Occipital lobe (tissue), 2 donors: Measurements from ENCODE around the gene AHI1. TPM values are rescaled to one million over a fixed set of nuclear protein-coding genes. Genes with fewer than 3 reads are reported as not detected.

Experiments
- DNase-seq: peaks from one replicate; lab custom pipeline; 2025; lab: John Stamatoyannopoulos, UW
- total RNA-seq: library from RNA; depleted of rRNA; stranded (reverse); fragments of >200 nt; gene quantifications from one replicate; pipeline ENCODE4 v1.2.3, GENCODE V29; 2014

Gene AHI1
- total RNA-seq, 1 donor from 2014 or later = 40.6 TPM

DNA sequence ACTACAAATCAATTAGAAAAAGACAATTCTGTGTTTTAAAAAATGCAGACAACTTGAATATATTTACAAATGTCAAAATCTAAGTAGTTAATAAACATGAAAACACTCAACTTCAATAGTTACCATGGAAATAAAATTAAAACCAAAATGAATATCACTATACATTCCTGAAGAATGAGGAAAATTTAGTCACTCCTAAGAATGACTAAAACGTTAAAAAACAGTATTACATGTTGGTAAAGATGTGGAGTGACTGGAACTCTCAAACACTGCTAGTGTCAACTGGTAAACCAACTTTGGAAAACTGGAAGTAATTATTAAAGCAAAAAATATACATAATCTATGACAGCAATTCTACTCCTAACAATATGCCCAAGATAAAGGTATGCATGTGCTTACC, 36.3 kb downstream of the AHI1 start:
- DNase-seq = no peak

DNA sequence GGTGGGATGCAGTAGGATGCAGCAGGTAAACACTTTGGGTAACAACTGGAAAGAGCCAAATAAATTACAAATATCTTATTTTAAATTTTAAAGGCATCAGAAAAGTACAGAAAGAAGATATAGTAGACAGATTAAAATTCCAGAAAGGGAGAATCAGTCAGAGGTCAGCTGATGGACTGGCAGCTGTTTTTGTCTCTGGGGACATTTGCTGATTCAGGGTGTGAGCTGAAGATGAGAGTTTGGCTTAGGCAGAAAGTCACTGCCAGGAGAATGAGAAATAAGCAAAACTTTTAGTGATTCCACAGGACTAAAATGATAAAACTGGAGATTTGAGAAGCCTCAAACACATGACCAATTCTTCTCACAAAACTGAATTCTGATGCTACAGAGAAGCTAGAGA, 39.5 kb downstream of the AHI1 start:
- no peak for DNase-seq

DNA sequence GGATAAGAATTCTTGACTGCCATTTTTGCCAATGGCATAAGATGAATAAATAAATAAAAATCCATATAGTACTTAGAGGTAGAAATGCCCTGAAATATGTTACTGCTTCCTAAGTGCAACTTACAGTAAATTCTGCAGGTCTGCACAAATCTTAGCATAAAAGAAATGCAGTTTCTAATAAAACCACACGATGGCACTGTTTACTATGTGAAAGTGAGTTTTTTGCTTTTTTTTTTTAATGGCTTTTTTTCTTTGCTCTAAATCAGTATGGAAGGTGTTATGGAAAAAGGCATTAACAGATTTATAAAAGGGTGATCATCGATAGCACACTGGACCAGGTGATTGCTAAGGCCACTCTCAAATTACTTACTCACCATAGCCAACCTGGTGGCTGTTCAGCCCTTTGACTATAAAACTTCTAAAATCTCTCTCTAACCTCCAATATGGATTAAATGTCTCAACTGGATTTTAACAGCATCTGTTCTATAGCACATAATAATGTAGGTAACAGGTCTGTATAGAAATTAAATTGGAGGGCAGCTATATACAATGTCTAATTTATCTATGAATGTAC, 45.8 kb downstream of the AHI1 start:
- DNase-seq = no peak

DNA sequence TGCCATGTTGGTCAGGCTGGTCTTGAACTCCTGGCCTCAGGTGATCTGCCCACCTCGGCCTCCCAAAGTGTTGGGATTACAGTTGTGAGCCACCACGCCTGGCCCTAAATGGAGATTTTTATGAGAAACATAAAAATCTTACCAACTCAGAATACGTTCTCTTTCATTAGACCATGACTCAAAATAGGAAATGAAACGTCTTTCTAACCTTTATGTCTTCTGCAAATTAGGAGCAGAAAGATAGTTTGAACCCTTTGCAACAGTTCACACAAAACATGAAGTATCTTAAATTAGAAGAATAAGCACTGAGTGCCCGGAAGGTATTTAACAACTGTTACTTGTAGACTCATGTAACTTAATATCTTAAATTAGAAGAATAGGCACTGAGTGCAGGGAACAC, 48.3 kb downstream of the AHI1 start:
- no peak for DNase-seq

DNA sequence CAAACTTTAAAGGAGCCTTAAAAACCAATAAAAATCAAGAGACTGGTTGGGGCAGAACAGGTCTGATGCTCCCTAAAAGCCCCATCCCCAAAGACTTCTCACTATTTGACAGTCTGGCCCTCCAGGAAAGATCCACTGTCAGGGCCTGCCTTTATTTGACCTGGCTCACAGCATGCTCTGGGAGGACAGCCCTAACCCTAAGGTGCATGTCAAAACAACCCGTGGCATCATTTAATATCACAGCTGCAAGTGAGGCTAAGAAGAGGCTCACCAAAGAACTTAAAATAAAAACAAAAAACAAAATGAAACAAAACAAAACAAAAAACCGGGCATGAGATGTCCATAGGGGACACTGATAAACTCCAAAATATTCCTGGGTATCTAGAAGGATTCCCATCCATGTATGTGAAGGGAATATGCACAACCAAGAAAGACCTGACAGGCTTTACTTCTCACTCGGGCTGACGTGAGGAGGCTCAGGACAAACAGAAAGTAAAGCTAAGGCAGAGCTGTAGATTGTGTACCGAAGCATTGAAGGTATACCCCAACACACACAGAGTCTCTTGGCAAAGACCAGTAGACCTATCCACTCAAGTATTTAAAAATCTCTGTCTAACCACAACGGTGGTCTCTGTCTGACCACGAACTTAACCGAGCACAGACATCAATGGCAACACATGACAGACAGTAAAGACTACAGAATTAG, 57.3 kb downstream of the AHI1 start:
- no peak for DNase-seq

DNA sequence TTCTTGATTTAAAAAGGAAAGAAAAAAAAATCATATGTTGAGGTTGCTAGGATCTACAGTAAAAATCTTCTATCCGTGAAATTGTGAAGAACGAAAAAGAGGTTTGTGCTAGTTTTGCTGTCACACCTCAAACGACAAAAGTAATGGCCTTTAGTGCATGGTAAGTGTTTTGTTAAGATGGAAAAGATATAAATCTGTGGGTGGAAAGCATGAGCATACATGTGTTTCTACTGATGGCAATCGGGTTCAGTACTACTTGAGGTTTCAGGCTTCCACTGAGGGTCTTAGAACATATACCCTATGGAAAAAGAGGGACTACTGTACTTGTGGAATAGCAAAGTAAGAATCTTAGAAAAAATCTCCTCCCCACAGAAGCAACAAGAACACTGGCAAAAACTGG, 58.0 kb downstream of the AHI1 start:
- no peak for DNase-seq

DNA sequence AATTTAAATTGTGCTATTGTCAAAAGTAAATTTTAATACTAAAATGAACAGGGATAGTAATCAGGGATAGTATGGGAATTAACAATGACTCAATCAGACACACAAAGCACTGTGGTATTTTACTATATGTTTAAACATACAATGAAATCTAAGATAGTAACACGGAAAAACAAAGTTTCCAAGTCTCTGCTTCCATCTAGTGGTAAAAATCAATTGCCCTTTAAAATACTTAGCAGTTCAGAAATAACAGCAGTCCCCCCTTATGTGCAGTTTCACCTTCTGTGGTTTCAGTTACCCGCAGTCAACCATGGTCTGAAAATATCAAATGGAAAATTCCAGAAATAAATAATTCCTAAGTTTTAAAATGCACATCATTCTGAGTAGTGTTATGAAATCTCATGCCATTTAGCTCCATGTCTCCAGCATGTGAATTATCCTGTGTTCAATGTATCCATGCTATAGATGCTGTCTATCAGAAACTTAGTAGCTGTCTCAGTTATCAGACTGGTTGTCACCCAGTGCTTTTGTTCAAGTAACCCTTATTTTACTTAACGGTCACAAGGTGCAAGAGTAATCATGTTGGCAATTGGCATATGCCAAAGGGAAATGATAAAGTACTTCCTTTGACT, 58.5 kb downstream of the AHI1 start:
- no peak for DNase-seq

DNA sequence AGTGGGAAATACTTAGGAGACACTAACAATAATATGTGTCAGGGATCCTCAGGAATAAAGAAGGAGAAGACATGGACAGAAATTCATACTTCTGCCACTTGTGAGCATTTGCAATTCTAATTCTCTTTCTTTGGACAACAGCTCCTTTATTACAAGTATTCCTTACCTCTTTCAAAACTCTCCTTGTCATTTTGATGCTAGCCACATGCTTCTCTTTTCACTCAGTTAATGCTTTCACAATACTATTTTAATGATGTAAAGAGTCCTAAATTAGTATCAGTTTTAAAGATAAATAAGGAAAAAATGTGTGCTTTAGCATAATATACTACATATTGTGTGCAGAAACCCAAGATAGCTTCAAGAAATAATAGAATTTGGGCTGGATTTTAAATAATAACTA, 62.5 kb downstream of the AHI1 start:
- no peak for DNase-seq

DNA sequence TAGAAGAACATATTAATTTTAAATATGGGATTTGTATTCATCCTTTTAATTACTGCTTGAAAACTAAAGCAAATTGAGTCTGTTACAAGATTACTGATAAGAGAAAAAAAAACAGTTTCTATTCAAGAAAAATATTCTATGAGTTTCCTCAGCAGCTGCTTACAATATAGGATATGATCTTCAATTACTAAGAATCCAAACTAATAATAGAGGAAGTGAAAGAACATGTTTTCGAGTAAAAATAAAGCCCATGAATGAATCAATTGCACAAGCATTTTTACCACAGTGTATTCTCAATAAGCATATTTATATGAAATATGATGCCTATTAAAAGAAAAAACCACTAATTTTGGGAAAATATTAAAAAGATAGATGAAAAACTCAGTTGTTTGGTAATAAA, 63.4 kb downstream of the AHI1 start:
- no peak for DNase-seq

DNA sequence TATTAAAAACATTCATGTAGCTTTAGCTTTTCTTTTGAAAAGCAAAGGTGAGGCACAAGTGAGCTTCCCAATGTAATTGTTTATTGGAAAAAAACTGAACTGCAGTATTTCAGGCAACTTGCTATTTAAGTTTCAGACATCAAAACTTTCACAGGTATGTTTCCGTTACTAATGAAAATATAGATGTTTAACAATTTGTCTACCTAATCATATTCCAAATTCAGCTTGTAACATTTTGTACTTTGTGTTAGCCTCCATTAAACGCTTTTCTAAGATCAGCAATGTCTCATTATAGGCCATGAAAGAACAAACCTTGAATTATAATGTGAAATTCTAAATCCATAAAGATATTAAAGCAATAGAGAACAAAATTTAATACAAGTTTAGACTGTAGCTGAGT, 69.5 kb downstream of the AHI1 start:
- no peak for DNase-seq

DNA sequence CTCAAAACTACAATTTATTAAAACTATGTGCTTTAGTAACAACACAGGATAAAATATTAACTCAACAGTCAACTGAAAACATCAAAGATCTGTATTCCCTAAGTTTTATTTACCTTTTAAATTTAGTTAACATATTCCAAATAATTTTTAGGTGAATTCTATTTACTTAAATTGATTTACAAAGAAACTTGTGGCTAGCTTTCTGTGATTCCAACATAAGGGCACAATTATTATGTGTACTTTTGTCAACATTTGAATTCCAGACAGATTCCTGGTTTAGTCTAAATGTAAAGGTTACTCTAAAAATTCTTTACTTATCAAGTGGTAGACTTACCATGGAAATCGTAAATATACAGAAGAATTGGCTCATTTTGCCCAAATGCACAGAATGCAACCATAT, 70.7 kb downstream of the AHI1 start:
- no peak for DNase-seq

DNA sequence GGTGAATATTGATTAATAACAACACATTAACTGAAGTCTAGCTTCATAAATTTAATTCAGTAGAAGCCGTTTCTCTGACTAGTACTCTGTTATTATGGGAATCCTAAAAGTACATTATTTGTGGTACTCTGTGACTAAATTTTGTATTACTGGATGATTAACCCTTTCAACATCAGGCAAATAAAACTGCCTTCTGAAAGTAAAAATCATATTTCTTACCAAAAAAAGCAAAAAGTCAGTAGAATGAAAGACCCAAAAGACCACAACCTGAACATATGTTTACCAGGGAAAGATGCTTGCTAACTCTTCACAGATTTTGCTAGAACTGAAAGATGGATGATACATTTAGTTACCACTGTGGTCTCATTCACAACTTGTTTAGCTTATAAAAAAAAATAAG, 73.2 kb downstream of the AHI1 start:
- DNase-seq = no peak

DNA sequence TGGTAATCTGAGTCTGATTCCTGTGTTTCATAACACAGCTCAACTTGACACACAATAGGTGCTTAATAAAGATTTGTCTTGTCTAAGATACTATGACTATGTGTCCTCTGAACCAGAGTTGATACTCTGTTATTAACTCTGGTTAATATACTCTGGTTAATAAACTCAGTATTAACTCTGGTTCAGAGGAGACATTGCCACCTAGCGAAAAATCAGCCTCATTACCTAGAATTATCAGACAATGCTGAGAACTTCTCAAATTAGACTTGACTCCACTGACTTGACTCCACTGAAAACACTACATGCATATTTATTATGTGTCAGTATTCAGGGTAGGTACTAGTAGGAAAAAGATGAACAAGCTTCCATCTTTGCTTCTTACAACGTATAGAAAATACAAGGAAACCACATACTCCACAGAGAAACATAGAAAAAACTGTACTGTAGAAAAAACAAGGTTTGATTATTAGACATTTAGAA, 73.9 kb downstream of the AHI1 start:
- no peak for DNase-seq

DNA sequence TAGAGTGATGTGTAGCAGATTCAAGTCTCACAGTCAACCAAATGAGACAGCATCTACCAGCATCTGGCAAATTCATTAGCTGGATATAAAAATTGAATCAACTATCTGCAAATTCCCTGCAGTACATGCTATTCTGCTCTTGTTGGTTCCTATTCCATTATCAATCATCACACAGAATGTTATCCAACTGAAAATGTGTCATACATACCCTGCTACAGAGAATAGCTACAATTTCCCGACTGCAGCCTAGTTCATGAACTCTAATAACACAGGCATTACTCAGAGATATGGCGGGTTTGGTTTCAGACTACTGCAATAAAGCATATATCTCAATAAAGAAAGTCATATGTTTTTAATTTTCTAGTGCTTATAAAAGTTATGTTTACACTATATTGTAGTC, 78.4 kb downstream of the AHI1 start:
- DNase-seq = no peak

DNA sequence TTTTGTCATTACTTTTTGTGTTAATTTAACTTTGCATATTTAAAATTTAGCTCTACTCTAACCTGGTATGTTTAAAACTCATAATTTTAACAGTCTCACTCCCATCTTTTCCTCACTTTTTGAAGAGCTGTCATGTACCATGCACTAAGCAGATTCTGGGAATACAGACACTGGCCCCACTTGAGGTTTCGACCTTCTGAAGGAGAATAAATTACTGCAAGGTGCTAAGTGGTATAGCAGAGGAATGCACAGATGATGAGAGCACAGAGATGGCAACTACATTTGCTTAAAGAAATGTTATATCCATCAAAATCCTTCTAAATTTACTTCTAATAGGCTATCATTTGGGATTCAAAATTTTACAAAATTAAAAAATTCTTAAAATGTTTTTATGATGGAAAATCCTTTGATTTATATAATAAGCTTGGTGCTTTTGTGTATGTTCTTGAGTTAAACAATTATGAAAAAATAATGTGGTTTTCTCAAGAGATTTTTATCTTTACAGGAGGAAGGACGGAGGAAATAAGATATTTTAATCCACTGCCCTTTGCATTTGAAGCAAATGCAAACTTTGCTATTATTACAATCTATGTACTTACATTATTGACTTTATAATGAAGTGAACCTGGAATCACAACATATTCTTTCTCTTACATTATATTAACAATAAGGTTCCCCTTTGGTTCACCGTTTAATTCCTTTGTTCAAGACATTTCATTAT, 79.3 kb downstream of the AHI1 start:
- DNase-seq = no peak

DNA sequence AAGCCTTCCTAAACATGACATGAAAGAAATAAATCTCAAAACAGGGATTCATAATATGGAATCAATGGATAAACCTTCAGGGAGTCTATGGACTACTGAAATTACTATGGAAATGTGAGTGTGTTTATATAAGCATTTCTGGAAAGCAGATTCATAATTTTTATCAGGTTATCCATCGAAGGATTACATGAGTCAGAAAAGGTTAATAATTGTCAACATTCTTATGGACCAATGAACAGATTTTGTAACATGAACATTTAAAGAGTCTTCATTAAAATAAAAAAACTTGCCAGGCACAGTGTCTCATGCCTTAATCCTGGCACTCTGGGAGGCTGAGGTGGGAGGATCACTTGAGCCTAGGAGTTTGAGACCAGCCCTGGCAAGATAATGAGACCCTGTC, 84.8 kb downstream of the AHI1 start:
- no peak for DNase-seq

DNA sequence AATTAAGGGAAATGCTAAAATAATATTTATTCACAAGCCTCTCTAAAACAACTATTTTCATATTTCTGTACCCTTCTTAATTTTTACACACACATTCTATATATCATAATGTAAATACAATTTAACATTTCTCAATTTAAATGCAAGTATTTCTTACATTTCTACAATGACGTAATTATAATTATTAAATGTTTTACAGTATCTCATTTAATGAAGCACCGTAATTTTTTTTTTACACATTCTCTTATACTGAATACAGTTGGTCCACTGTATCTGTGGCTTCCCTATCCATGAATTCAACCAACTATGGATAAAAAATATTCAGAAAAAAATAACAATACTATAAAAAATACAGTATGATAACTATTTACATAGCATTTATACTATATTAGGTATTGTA, 85.7 kb downstream of the AHI1 start:
- DNase-seq = no peak

DNA sequence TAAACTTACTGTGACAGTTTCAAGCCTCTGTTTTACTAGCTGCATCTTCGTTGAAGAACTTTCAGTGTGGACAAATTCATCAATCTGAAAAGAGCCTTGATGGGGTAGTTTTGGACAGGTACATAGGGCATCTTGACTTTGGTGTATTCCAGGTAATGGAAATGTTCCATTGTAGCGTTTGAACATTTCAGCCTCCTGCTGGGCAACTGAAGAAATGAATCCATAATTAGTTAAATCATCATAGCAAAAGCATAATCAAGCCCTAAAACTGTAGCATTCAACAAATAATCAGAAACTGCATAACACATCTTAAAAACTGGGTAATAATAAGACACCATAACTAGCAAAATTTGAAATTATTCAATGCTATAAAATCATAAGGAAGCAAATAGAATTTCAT, 86.2 kb downstream of the AHI1 start:
- DNase-seq = no peak

DNA sequence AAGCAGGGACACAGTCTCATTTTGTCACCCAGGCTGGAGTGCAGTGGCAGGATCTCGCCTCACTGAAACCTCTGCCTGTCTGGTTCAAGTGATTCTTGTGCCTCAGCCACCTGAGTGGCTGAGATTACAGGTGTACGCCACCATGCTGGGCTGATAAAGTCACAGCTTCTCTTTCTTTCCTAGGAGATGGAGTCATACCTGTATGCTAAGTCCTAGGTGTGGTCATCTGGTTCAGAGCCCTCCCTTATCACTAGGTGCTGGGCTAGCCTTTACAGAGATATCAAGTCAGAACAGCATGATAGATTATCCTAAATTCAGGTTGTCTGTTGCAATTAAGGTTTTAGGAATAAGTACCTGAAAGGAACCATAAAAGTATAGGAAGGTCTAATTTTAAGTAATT, 86.7 kb downstream of the AHI1 start:
- DNase-seq = no peak

DNA sequence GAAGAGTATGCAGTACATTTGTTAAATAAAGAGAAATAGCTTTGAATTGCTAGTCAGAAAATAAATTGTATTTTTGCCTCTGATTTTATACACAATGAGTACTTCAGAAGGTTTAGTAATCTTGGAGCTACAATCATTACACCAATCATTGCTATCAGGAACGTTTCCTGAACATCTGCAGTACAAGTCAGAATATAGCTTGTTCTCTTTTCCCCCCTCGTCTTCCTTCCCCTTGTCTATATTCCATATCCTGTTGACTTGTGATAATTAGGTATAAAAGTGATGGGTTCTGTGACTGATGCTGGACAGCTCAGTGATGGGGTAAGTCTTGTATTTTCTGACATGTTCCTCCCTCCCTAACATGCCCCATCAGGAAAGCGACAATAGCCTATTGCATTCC, 94.0 kb downstream of the AHI1 start:
- no peak for DNase-seq

DNA sequence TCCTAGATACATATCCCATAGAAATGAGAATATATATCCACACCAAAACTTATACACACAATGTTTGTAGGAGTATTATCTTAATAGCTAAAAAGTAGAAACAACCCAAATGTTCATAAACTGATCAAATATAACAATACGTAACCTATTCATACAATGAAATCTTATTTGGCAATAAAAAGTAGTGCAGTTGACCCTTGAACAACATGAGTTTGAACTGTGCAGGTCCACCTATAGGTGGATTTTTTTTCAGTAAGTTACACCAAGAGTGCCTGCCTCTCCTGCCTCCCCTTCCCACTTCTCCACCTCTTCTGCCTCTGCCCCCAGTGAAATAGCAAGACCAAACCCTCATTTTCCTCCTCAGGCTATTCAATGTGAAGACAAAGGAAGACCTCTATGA, 95.2 kb downstream of the AHI1 start:
- no peak for DNase-seq

DNA sequence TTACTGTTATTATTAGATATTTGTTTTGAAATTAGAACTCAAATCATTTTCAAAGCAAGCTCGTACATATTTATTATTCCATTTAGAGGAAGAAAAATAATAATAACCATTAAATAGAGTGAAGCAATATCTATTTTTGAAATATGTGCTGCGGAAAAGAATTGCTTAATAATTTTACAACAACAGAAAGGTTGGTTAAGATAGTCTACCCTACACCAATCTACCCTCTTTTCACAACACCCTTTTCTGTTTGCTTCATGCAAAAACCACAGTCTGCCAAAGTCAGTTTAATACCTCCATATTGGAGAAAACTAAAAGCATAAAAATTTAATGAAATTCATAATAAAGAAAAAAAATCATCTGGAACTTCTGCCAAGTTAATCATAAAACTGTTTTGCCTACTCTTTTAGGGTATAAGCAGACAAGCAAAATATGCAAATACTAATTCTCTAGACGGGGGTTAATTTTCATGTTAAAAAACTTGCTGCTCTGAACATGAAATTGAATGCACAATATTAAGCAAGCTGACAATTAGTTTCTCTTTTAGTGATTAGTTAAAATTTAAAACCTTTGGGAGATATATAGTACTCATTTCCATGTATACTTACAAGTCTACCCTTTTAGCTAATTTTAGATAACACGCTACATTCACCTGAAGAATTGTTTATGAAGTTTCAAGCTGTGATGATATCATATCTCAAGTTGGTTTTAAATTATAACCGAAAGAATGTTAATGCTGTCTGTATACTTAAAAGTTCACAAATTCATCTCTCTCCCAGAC, 100.2 kb downstream of the AHI1 start:
- DNase-seq = no peak
